Measurements from ENCODE around the gene FBXL16.
A peak's percentile ranks its signal among the peaks of the same experiment; 100 is the strongest.

The FBXL16 gene

GRCh38 chr16:719815-720446 lies 14.3 kb upstream of the FBXL16 start (continued):
- TF ChIP-seq OVOL3 (tag by site-specific recombination; IDR thresholded peaks at IDR 0.05) (no peak), CTCF (tag by site-specific recombination; IDR thresholded peaks at IDR 0.05) (peak; percentile 65), ZNF114 (tag by site-specific recombination; IDR thresholded peaks at IDR 0.05) (no peak), GLIS2 (tag by site-specific recombination; IDR thresholded peaks at IDR 0.05) (peak; percentile 59), ZBTB26 (tag by site-specific recombination; optimal IDR thresholded peaks at IDR 0.05) (no peak), ZNF404 (tag by site-specific recombination; IDR thresholded peaks at IDR 0.05) (no peak), MEIS1 (CRISPR knock-in tag; IDR thresholded peaks at IDR 0.05; ENCODE audit: borderline replicate concordance) (no peak), ZNF423 (tag by site-specific recombination; IDR thresholded peaks at IDR 0.05) (no peak), ZNF776 (tag by site-specific recombination; IDR thresholded peaks at IDR 0.05; ENCODE audit: borderline replicate concordance) (no peak), ZBTB6 (tag by site-specific recombination; IDR thresholded peaks at IDR 0.05) (no peak; the same call in 1 of the 2 replicates), ZNF561 (tag by site-specific recombination; IDR thresholded peaks at IDR 0.05; ENCODE audit: borderline replicate concordance) (no peak), ZNF664 (tag by site-specific recombination; IDR thresholded peaks at IDR 0.05) (no peak), GLI2 (tag by site-specific recombination; IDR thresholded peaks at IDR 0.05; ENCODE audit: borderline replicate concordance, low read depth) (no peak), ZNF335 (tag by site-specific recombination; conservative IDR thresholded peaks at IDR 0.05) (peak; percentile 88), ZBTB44 (tag by site-specific recombination; IDR thresholded peaks at IDR 0.05) (peak; percentile 80), YY2 (tag by site-specific recombination; IDR thresholded peaks at IDR 0.05) (no peak), TSHZ1 (tag by site-specific recombination; IDR thresholded peaks at IDR 0.05; ENCODE audit: borderline replicate concordance) (no peak), ZBTB8A (tag by site-specific recombination; IDR thresholded peaks at IDR 0.05) (no peak), ZNF580 (tag by site-specific recombination; IDR thresholded peaks at IDR 0.05) (no peak), ZBTB17 (tag by site-specific recombination; IDR thresholded peaks at IDR 0.05) (no peak), ZNF560 (tag by site-specific recombination; IDR thresholded peaks at IDR 0.05; ENCODE audit: borderline replicate concordance) (no peak), ZNF623 (tag by site-specific recombination; IDR thresholded peaks at IDR 0.05) (no peak), OSR2 (tag by site-specific recombination; IDR thresholded peaks at IDR 0.05) (no peak), REPIN1 (tag by site-specific recombination; IDR thresholded peaks at IDR 0.05; ENCODE audit: low read depth) (no peak), ZNF48 (tag by site-specific recombination; IDR thresholded peaks at IDR 0.05) (no peak), INSM2 (tag by site-specific recombination; IDR thresholded peaks at IDR 0.05) (no peak), ZNF449 (tag by site-specific recombination; IDR thresholded peaks at IDR 0.05) (no peak)

All from HEK293 (cell line).